GM21526 (cell line): Measurements from ENCODE around the gene CLEC2L.

Experiments
- ATAC-seq: cut with Tn5 transposase; IDR thresholded peaks from one replicate; pipeline ENCODE4 v1.9.1; 2021; ENCODE audit warnings: moderate library complexity; ENCODE audit not compliant: unreplicated experiment, low FRiP score

The CLEC2L gene

DNA sequence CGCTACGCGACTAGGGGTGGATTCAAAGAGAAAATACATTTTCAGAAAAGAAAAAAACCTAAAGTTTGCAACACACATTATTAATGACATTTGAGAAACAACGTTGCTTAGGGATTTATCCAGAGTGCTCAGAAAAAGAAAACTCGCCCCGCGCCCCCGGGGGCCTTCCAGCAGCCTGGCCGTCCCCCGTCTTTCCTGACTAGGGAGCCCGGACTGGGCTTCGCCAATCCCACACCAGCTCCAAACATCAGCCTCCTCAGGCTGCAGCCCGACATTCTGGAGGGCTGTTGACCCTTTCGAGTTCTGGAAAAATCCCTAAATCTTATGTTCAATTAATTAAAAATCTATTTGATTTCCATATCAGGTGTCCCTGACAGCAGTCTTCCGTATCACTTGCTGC lies 48.6 kb downstream of the CLEC2L start:
- ATAC-seq = no peak

DNA sequence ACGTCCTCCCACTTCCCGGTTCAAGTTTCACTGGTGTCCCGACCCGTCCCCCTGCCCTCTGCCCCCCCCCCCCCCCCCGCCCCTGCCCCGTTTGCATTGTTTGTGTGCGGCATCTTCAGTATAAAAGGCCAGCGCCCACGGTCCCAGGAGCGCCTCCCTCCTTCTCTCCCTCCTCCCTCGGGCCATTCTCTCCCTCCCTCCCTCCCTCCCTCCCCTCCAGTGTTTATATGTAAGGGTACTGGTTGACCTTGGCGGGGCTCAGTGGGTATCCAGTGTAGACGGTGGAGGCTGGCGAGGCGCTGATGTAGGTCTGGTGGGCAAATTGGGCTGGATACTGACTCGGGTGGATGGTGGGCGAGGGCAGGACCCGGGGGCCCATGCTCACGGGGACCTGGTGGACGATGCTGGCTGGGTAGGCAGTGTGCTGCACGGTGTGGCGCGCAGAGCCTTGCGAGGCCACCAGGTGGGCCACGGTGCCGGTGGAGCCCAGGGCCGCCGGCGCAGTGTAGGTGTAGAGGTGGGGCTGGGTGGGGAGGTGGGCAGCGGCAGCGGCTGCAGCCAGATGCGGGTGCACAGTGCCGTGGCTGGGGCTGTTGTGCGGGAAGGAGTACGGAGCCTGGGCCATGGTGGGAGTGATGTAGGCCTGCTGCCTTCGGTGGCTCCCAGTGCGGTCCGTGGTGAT lies 49.4 kb downstream of the CLEC2L start:
- no peak for ATAC-seq

GRCh38 chr7:139573871-139574270 lies 50.4 kb downstream of the CLEC2L start:
- no peak for ATAC-seq

DNA sequence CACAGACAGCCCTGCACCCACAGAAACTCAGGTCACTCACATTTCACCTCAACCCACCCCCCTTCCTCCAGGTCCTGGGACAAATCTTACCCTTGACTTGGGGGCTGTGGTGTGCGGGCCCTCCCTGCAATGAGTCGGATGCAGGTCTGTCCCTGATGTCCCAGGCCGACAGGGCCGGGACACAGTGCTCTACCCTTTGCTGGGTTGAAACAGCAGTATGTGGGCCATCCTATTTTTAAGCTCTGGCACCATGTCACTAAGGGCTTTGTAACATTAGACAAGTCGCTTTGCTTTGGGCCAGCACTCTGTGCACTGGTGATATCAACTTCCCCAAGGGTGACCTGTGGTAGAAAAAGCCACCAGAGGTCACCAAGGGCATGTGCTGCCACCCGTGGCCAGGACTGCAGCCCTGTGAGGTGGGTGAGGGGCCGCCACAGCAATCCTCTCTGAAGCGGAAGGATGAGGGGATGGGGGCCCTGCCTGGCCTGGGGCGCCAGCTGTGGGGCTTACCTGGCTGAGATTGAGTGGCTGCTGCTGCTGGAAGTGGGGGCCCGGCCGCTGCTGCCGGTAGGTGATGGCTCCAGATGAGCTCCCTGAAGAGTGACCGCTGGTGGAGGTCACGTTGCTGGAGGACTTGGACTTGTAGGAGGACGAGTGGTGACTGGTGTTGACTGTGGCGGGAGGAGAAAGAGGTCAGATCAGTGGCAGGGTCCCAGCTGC lies 51.3 kb downstream of the CLEC2L start:
- ATAC-seq = no peak

DNA sequence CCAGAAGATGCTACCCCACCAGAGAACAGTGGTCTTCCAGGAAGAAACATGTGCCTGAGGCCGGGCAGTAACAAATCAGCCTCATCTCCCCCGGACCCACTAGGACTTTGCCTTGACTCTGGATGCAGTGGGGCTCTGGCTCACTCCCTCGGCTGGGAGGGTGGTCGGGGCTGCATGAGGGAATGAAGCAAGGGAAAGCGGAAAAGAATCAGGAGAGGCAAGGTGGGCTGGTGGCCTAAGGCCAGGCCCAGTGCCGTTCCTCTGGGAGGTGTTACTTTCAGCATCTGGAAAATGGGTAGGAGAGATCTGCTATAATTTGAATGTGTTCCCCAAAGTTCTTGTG lies 51.8 kb downstream of the CLEC2L start:
- no peak for ATAC-seq

- ATAC-seq = no peak
Measured at GRCh38 chr7:139576179-139576973, 52.9 kb downstream of the CLEC2L start.

DNA sequence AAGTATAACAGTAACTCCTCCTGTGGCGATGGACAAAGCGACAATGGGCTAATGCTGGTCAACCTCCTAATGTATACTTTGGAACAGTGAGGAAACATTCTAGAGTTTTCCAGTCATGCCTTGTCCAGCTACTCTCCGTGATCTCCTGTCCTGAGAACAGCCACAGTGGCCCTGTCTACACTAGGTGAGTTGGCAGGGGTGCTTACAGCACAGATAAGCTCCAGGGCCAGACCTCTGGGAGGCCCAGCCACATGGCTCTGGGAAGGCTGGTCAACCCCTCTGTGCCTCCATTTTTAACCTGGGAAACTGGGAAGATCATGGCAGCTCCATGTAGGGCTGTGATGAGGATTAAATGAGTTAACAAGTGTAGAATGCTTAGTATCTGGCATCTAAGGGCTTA lies 57.0 kb downstream of the CLEC2L start:
- ATAC-seq = no peak

GRCh38 chr7:139582130-139582650 lies 58.7 kb downstream of the CLEC2L start:
- ATAC-seq = no peak

GRCh38 chr7:139582671-139583155 lies 59.2 kb downstream of the CLEC2L start:
- no peak for ATAC-seq

DNA sequence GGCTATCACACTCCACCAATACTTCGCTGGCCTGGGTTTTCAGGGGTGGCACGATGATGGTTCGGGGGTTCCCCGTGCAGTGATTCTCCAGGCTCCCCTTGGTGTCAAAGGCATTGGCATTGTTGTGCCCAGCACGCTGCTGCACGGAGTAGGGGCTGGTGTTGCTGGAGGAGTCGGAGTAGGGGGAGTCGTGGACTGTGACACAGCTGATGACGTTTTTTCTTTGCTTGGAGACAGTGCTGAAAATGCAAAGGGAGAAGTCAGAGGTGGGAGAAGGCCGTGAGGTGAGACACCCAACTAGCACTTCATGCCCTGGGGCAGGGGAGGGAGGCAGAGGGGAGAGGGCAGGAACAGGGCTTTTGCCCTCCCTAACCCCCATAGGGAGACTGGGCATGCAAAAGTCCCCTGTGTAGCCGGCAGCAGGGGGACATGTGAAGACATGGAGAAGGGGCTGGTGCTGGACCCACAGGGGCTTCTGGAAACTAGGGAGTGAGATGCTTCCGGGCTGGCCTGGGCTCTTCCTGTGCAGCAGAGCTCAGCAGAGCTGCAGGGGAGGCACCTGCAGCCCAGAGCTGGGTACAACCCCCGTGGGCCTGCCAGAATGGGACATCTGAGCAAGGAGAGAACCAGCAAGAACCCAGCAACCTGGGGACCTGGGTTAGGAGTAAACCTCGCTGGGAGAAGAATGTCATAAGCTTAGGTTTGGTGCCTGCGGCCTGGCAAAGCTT lies 60.5 kb downstream of the CLEC2L start:
- ATAC-seq = no peak

- ATAC-seq = no peak
Measured at GRCh38 chr7:139585042-139585441, 61.6 kb downstream of the CLEC2L start.

- ATAC-seq = no peak
Measured at GRCh38 chr7:139586286-139586685, 62.8 kb downstream of the CLEC2L start.

- ATAC-seq = no peak
Measured at GRCh38 chr7:139587535-139587934, 64.0 kb downstream of the CLEC2L start.

DNA sequence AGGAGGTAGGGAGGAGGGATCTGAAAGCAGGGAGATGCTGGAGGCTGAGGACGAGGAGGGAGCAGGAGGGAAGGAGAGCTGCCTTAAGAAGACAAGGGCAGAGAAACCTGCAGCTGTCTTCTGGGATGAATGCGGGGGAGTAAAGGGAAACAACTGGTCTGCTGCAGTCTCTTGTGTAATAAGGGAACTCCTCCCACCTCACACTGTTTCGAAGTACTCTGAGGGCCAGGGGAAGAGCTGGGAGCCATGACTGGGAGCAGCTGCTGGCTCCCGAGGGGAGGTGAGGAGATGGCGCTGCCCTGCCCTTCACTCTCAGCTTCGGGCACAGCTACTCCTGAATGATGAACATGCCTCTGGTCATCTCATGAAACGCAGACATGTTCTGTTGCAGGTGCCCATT lies 65.1 kb downstream of the CLEC2L start:
- no peak for ATAC-seq

GRCh38 chr7:139589474-139589873 lies 66.0 kb downstream of the CLEC2L start:
- no peak for ATAC-seq

DNA sequence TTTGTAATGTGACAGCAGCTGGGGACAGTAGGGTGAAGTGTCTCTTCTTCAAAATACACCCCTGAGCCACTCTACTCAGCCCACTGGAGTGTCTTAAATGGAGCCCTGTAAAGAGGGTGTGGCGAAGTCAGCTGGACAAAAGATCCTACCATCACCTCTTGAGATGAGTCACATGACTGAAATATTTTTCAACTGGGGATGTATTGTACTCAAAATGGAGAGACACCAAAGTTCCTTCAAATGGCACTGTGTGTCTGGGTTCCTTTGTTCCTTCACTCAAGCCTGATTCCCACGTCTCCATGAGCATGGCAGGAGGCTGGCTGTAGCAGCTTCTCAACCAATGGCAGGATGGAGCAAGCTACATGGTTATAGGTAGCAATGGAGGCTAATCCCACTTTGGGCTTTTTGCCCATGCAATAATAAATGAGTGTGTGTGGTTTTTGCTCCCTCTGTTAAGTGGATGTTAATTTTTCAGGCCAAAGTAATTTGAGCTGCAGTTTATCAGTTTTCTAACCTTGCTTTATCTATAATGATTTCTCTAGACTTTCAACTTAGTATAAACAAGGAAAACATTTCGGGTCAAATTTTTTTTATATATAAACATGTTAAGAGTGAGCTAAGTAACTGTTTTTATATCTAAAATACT lies 68.2 kb downstream of the CLEC2L start:
- no peak for ATAC-seq

- ATAC-seq = no peak
Measured at GRCh38 chr7:139592801-139593461, 69.4 kb downstream of the CLEC2L start.

DNA sequence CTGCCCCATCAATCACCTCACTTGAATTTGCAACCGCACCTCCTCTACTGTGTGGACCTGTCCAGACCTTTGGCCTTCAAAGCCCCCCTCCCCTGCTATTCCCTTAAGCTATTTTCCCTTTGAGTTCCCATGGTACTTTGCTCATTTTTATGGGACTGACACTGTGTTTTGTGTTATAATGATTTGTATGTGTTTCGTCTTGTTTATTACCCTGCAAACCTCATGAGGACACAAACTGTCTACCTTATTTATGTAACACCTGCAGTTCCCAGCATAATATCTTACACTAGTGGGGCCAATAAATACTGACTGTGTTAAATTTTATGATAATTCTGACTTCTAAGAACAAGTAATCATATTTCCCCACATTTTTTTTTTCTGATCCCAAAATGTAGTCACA lies 70.6 kb downstream of the CLEC2L start:
- no peak for ATAC-seq
